Astrocyte (in vitro differentiated cells and primary cell): ENCODE results near the gene EIF5A. TPM values are rescaled to one million over a fixed set of nuclear protein-coding genes. Genes with fewer than 3 reads are reported as not detected.

Source experiments
- DNase-seq: peaks from one replicate; pipeline ENCODE4 v3.0.0-alpha.2; 2010; ENCODE audit warnings: low read depth
- FAIRE-seq: peaks from 2 replicates; lab custom pipeline; 2011; peaks lifted over from hg19 to GRCh38; lab: Jason Lieb, UNC
- H2AFZ ChIP-seq: 2 replicates; pipeline ENCODE4 v1.6.0; 2012; ENCODE audit warnings: low read depth, low read length, inconsistent platforms
- H3K27ac ChIP-seq: 2 replicates; pipeline ENCODE4 v1.5.1; 2011; ENCODE audit warnings: low read depth, low read length, inconsistent platforms
- H3K27me3 ChIP-seq: 2 replicates; pipeline ENCODE4 v1.6.0; 2011; ENCODE audit warnings: low read length, inconsistent platforms; ENCODE audit not compliant: insufficient read depth
- H3K36me3 ChIP-seq: 2 replicates; pipeline ENCODE4 v1.5.1; 2011; ENCODE audit warnings: low read length, inconsistent platforms; ENCODE audit not compliant: insufficient read depth
- H3K4me1 ChIP-seq: 2 replicates; pipeline ENCODE4 v1.5.1; 2011; ENCODE audit warnings: low read length, inconsistent platforms; ENCODE audit not compliant: insufficient read depth
- H3K4me2 ChIP-seq: 2 replicates; pipeline ENCODE4 v1.6.0; 2012; ENCODE audit warnings: low read length, inconsistent platforms
- H3K4me3 ChIP-seq: 2 replicates; pipeline ENCODE4 v1.5.1; 2011; ENCODE audit warnings: low read depth, mild to moderate bottlenecking, low read length, inconsistent platforms; ENCODE audit not compliant: insufficient read depth
- H3K79me2 ChIP-seq: 2 replicates; pipeline ENCODE4 v1.6.0; 2012; ENCODE audit warnings: mild to moderate bottlenecking, low read length, inconsistent platforms; ENCODE audit not compliant: insufficient read depth
- H3K9ac ChIP-seq: 2 replicates; pipeline ENCODE4 v1.6.0; 2012; ENCODE audit warnings: mild to moderate bottlenecking, low read length, inconsistent platforms
- H3K9me3 ChIP-seq: 2 replicates; pipeline ENCODE4 v1.5.1; 2012; ENCODE audit warnings: low read depth, mild to moderate bottlenecking, low read length, inconsistent platforms; ENCODE audit not compliant: insufficient read depth
- H4K20me1 ChIP-seq: 2 replicates; pipeline ENCODE4 v1.6.0; 2012; ENCODE audit warnings: low read length, inconsistent platforms; ENCODE audit not compliant: insufficient read depth
- H3K27ac Mint-ChIP-seq: one replicate; pipeline ENCODE4 v1.8.0; 2021; ENCODE audit warnings: mild to moderate bottlenecking, mixed read lengths; ENCODE audit not compliant: unreplicated experiment
- H3K27me3 Mint-ChIP-seq: one replicate; pipeline ENCODE4 v1.8.0; 2021; ENCODE audit warnings: low read depth, mixed read lengths; ENCODE audit not compliant: unreplicated experiment
- H3K36me3 Mint-ChIP-seq: one replicate; pipeline ENCODE4 v1.8.0; 2021; ENCODE audit warnings: low read depth, mixed read lengths; ENCODE audit not compliant: unreplicated experiment
- H3K4me1 Mint-ChIP-seq: one replicate; pipeline ENCODE4 v1.8.0; 2021; ENCODE audit warnings: low read depth, mixed read lengths; ENCODE audit not compliant: unreplicated experiment
- H3K4me3 Mint-ChIP-seq: one replicate; pipeline ENCODE4 v1.8.0; 2021; ENCODE audit warnings: mild to moderate bottlenecking, moderate library complexity, mixed read lengths; ENCODE audit not compliant: unreplicated experiment
- H3K9me3 Mint-ChIP-seq: one replicate; pipeline ENCODE4 v1.8.0; 2021; ENCODE audit warnings: mild to moderate bottlenecking, mixed read lengths; ENCODE audit not compliant: unreplicated experiment
- EZH2 ChIP-seq: IDR thresholded peaks from 2 replicates; pipeline ENCODE4 v1.6.1; 2012; ENCODE audit warnings: mild to moderate bottlenecking, low read length, inconsistent platforms; ENCODE audit not compliant: insufficient read depth
- total RNA-seq: library from RNA; stranded (reverse); gene quantifications from 2 replicates; pipeline ENCODE4 v1.2.1, GENCODE V29; 2021
- TF ChIP-seq, protein P1 (sequence below): IDR thresholded peaks from 2 replicates; pipeline ENCODE4 v1.5.1; 2011; ENCODE audit warnings: low read depth, mild to moderate bottlenecking, inconsistent platforms, low read length, moderate library complexity; ENCODE audit not compliant: insufficient read depth

EIF5A gene
- total RNA-seq, 1 donor from 2014 or later = 915 TPM

DNA sequence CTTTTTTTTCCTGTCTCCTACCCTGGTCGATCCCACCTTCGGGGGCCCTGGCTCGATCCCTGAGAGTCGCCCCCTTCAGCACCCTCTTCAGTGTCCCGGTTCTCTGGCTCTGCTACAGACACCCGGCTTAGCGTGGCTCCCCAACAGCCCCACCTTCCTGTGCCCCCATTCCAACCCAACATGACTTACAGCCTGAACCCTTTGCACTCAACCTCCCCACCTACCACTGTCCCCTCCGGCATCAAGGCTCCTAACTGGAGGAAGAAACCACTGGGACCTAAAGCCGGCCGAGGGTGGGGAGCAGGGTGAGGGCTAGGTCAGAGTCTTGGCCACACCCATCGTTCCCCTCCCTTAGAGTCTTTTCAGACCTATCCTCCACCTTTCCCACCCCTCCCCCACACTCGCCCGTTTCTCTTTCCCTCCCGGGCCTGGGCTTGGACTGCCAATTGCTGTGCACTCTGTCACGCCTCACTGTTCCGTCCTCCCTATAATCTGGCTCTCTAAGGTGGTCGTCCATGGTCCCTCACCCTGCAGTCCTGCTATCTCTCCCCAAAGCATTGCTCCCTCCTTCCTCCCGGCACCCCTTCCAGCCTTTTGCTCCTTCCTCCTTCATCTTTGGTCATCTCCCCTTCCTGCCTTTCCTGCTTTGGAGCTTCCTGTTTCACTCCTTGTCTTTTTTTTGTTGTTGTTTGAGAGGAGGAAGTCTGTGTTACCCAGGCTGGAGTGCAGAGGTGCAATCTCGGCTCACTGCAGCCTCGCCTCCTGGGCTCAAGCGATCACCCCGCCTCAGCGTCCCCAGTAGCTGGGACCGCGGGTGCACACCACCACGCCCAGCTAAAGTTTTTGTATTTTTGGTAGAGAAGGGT is 44.3 kb upstream of the EIF5A start:
- H3K4me2 ChIP-seq = peak overlapping the region; percentile 80
- peaks cover 12% of the 10 kb centered on the region for H3K4me1 ChIP-seq
- DNase-seq = no peak
- no peak overlapping the region for H3K9ac ChIP-seq
- H3K27me3 Mint-ChIP-seq = peaks cover 14% of the 10 kb centered on the region
- peak overlapping the region; percentile 45 for H3K27ac Mint-ChIP-seq
- H4K20me1 ChIP-seq = no peaks in the 10 kb centered on the region
- H3K4me1 Mint-ChIP-seq = peaks cover 3% of the 10 kb centered on the region
- H3K9me3 ChIP-seq = no peaks in the 10 kb centered on the region
- H2AFZ ChIP-seq = peak overlapping the region; percentile 67
- H3K79me2 ChIP-seq = no peaks in the 10 kb centered on the region
- H3K4me3 Mint-ChIP-seq = peak overlapping the region; percentile 57
- no peak overlapping the region for H3K27ac ChIP-seq
- no peaks in the 10 kb centered on the region for H3K36me3 ChIP-seq
- no peak overlapping the region for H3K4me3 ChIP-seq
- peaks cover 14% of the 10 kb centered on the region for H3K27me3 ChIP-seq
- H3K36me3 Mint-ChIP-seq = peaks cover 6% of the 10 kb centered on the region
- no peak for FAIRE-seq
- peaks cover 3% of the 10 kb centered on the region for H3K9me3 Mint-ChIP-seq
- TF ChIP-seq, protein P1, sequence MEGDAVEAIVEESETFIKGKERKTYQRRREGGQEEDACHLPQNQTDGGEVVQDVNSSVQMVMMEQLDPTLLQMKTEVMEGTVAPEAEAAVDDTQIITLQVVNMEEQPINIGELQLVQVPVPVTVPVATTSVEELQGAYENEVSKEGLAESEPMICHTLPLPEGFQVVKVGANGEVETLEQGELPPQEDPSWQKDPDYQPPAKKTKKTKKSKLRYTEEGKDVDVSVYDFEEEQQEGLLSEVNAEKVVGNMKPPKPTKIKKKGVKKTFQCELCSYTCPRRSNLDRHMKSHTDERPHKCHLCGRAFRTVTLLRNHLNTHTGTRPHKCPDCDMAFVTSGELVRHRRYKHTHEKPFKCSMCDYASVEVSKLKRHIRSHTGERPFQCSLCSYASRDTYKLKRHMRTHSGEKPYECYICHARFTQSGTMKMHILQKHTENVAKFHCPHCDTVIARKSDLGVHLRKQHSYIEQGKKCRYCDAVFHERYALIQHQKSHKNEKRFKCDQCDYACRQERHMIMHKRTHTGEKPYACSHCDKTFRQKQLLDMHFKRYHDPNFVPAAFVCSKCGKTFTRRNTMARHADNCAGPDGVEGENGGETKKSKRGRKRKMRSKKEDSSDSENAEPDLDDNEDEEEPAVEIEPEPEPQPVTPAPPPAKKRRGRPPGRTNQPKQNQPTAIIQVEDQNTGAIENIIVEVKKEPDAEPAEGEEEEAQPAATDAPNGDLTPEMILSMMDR = no peak
- no peak for TF ChIP-seq EZH2

DNA sequence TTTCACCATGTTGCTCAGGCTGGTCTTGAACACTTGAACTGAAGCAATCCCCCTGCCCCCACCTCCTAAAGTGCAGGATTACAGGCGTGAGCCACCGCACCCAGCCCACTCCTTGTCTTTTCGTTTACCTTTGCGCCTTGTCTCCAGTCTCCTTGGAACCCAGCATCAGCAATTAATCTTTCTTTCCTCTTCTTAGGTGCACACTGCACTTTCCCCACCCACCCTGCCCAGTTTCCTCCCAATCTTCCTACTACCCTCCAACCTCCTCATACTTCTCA is 43.7 kb upstream of the EIF5A start:
- H3K9ac ChIP-seq = no peak overlapping the region
- H3K4me1 ChIP-seq = peaks cover 12% of the 10 kb centered on the region
- H4K20me1 ChIP-seq = no peaks in the 10 kb centered on the region
- Mint-ChIP-seq H3K4me3 (no peak overlapping the region), H3K4me1 (peaks cover 3% of the 10 kb centered on the region), H3K36me3 (peaks cover 3% of the 10 kb centered on the region), H3K27me3 (peaks cover 14% of the 10 kb centered on the region), H3K9me3 (peaks cover 3% of the 10 kb centered on the region), H3K27ac (no peak overlapping the region)
- H3K9me3 ChIP-seq = no peaks in the 10 kb centered on the region
- H3K4me3 ChIP-seq = no peak overlapping the region
- peak overlapping the region; percentile 80 for H3K4me2 ChIP-seq
- FAIRE-seq (no peak), DNase-seq (no peak)
- no peaks in the 10 kb centered on the region for H3K79me2 ChIP-seq
- peaks cover 14% of the 10 kb centered on the region for H3K27me3 ChIP-seq
- TF ChIP-seq, protein P1 = no peak
- TF ChIP-seq EZH2 = no peak
- peak overlapping the region; percentile 67 for H2AFZ ChIP-seq
- no peaks in the 10 kb centered on the region for H3K36me3 ChIP-seq
- H3K27ac ChIP-seq = no peak overlapping the region

DNA sequence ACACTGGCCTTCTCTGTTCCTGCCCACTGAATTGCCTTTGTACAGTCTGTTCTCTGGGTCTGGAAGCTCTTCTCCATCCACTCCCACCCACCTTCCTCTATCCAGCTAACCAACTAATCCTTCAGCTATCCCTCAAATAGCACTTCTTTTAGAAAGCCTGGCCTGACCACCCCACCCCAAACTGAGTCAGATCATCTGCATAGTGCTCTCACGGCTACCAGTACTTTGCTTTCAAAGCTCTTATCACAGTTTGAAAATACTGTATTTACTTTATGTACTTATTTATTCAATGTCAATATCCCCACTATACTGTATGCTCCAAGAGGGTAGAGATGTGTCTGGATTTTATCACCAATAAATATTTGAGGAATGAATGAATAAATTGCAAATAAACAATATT is 40.6 kb upstream of the EIF5A start:
- H3K27ac ChIP-seq = no peak overlapping the region
- Mint-ChIP-seq H3K36me3 (no peaks in the 10 kb centered on the region), H3K9me3 (peaks cover 3% of the 10 kb centered on the region), H3K27ac (peak overlapping the region; percentile 59), H3K27me3 (peaks cover 12% of the 10 kb centered on the region), H3K4me3 (no peak overlapping the region), H3K4me1 (peaks cover 3% of the 10 kb centered on the region)
- no peak overlapping the region for H2AFZ ChIP-seq
- no peak overlapping the region for H3K4me3 ChIP-seq
- H3K27me3 ChIP-seq = peaks cover 13% of the 10 kb centered on the region
- no peaks in the 10 kb centered on the region for H4K20me1 ChIP-seq
- no peak for FAIRE-seq
- peak; percentile 4 for DNase-seq
- no peaks in the 10 kb centered on the region for H3K9me3 ChIP-seq
- TF ChIP-seq EZH2 = no peak
- TF ChIP-seq, protein P1 = no peak
- H3K36me3 ChIP-seq = no peaks in the 10 kb centered on the region
- no peak overlapping the region for H3K9ac ChIP-seq
- H3K4me1 ChIP-seq = peaks cover 7% of the 10 kb centered on the region
- no peak overlapping the region for H3K4me2 ChIP-seq
- no peaks in the 10 kb centered on the region for H3K79me2 ChIP-seq
